HepG2 (cell line): ENCODE results near the gene SLC29A1. TPM values are rescaled to one million over a fixed set of nuclear protein-coding genes. Genes with fewer than 3 reads are reported as not detected.
A peak's percentile ranks its signal among the peaks of the same experiment; 100 is the strongest.

Experiments
- ELF4 ChIP-seq: sonication (generic); formaldehyde crosslinking; IDR thresholded peaks from 2 replicates; pipeline ENCODE4 v1.5.0; 2020; ENCODE audit warnings: missing genetic modification reagents, mild to moderate bottlenecking, moderate library complexity, borderline replicate concordance
- HCFC1 ChIP-seq: fragments of 150-350 bp; IDR thresholded peaks from 2 replicates; pipeline ENCODE4 v1.6.1; 2014; ENCODE audit warnings: low read depth, low read length
- JUNB ChIP-seq: sonication (generic); formaldehyde crosslinking; IDR thresholded peaks from 2 replicates; pipeline ENCODE4 v1.8.0; 2022; ENCODE audit warnings: missing genetic modification reagents, mild to moderate bottlenecking, borderline replicate concordance
- JUND ChIP-seq: sonication (generic); formaldehyde crosslinking; IDR thresholded peaks from 2 replicates; pipeline ENCODE4 v1.8.0; 2022; ENCODE audit warnings: mild to moderate bottlenecking, missing genetic modification reagents
- KLF15 ChIP-seq: sonication (generic); formaldehyde crosslinking; IDR thresholded peaks from 2 replicates; pipeline ENCODE4 v1.8.1; 2023; ENCODE audit warnings: borderline replicate concordance, mild to moderate bottlenecking, inconsistent platforms, missing genetic modification reagents, mixed read lengths
- MED13 ChIP-seq: sonication (generic); formaldehyde crosslinking; IDR thresholded peaks from 2 replicates; pipeline ENCODE4 v1.5.0; 2020; ENCODE audit warnings: missing genetic modification reagents
- MIXL1 ChIP-seq: IDR thresholded peaks from 2 replicates; pipeline ENCODE4 v1.6.1; 2016
- MXD3 ChIP-seq: IDR thresholded peaks from 2 replicates; pipeline ENCODE4 v1.6.1; 2016; ENCODE audit warnings: mild to moderate bottlenecking, missing biosample characterization, missing genetic modification reagents
- NFE2 ChIP-seq: sonication (generic); formaldehyde crosslinking; IDR thresholded peaks from 2 replicates; pipeline ENCODE4 v1.4.0; 2020; ENCODE audit warnings: missing genetic modification reagents
- RAD21 ChIP-seq: fragments of 450-650 bp; formaldehyde crosslinking; IDR thresholded peaks from 2 replicates; pipeline ENCODE4 v1.5.0; 2020; ENCODE audit warnings: mild to moderate bottlenecking
- SIX4 ChIP-seq: sonication (generic); formaldehyde crosslinking; IDR thresholded peaks from 2 replicates; pipeline ENCODE4 v1.4.0; 2020; ENCODE audit warnings: missing genetic modification reagents
- ZBTB21 ChIP-seq: sonication (generic); formaldehyde crosslinking; IDR thresholded peaks from 2 replicates; pipeline ENCODE4 v1.4.0; 2020; ENCODE audit warnings: missing genetic modification reagents
- ZNF224 ChIP-seq: sonication (generic); formaldehyde crosslinking; IDR thresholded peaks from 2 replicates; pipeline ENCODE4 v1.5.0; 2020; ENCODE audit warnings: mild to moderate bottlenecking, missing genetic modification reagents
- ZNF350 ChIP-seq: sonication (generic); formaldehyde crosslinking; IDR thresholded peaks from 2 replicates; pipeline ENCODE4 v1.4.0; 2020; ENCODE audit warnings: mild to moderate bottlenecking, low read depth, missing genetic modification reagents, borderline replicate concordance
- ZNF556 ChIP-seq: sonication (generic); formaldehyde crosslinking; IDR thresholded peaks from 2 replicates; pipeline ENCODE4 v1.4.0; 2020; ENCODE audit warnings: mild to moderate bottlenecking, missing genetic modification reagents, borderline replicate concordance
- ZSCAN29 ChIP-seq: sonication (generic); formaldehyde crosslinking; conservative IDR thresholded peaks from 2 replicates; pipeline ENCODE4 v1.4.0; 2020; ENCODE audit warnings: mild to moderate bottlenecking, missing genetic modification reagents
- ZSCAN31 ChIP-seq: sonication (generic); formaldehyde crosslinking; IDR thresholded peaks from 2 replicates; pipeline ENCODE4 v1.5.0; 2020; ENCODE audit warnings: low read depth, mild to moderate bottlenecking, missing genetic modification reagents
- polyA plus RNA-seq, 8 experiments: library from polyadenylated mRNA; depleted of rRNA in 3 of 8; stranded (reverse) in 7 of 8; unstranded in 1 of 8; fragments of >200 nt; fragmentation: Illumina TruSeq in 4 of 8; extraction: Trizol in 4 of 8; gene quantifications; 2 replicates each; pipeline versions ENCODE4 v1.2.1 to v1.2.3, GENCODE V29; 2011 to 2016; ENCODE audit warnings: low read depth in 4 of 8, missing spikeins in 1 of 8, mixed read lengths in 1 of 8; ENCODE audit not compliant: insufficient read depth in 1 of 8
- total RNA-seq, 5 experiments: library from RNA; depleted of rRNA; stranded (reverse); fragments of >200 nt; fragmentation: Illumina TruSeq; extraction: Trizol; gene quantifications; 2 replicates each; pipeline ENCODE4 v1.2.3, GENCODE V29; 2016; ENCODE audit warnings: low read depth in 1 of 5
- TF ChIP-seq, protein P1 (sequence below): sonication (generic); formaldehyde crosslinking; IDR thresholded peaks from 2 replicates; pipeline ENCODE4 v1.4.0; 2020; ENCODE audit warnings: missing genetic modification reagents
- TF ChIP-seq, protein P2 (sequence below): sonication (generic); formaldehyde crosslinking; IDR thresholded peaks from 2 replicates; pipeline ENCODE4 v1.4.0; 2020; ENCODE audit warnings: low read depth, mild to moderate bottlenecking, missing genetic modification reagents

SLC29A1 gene
- total and polyA plus RNA-seq, 2 of the 13 experiments (the other 11 are each of a cell fraction or from before 2014, with no cell fraction given): 43.2 to 106 TPM

- no peak for TF ChIP-seq KLF15 (CRISPR knock-in tag)
- no peak for TF ChIP-seq HCFC1
- TF ChIP-seq, protein P1, sequence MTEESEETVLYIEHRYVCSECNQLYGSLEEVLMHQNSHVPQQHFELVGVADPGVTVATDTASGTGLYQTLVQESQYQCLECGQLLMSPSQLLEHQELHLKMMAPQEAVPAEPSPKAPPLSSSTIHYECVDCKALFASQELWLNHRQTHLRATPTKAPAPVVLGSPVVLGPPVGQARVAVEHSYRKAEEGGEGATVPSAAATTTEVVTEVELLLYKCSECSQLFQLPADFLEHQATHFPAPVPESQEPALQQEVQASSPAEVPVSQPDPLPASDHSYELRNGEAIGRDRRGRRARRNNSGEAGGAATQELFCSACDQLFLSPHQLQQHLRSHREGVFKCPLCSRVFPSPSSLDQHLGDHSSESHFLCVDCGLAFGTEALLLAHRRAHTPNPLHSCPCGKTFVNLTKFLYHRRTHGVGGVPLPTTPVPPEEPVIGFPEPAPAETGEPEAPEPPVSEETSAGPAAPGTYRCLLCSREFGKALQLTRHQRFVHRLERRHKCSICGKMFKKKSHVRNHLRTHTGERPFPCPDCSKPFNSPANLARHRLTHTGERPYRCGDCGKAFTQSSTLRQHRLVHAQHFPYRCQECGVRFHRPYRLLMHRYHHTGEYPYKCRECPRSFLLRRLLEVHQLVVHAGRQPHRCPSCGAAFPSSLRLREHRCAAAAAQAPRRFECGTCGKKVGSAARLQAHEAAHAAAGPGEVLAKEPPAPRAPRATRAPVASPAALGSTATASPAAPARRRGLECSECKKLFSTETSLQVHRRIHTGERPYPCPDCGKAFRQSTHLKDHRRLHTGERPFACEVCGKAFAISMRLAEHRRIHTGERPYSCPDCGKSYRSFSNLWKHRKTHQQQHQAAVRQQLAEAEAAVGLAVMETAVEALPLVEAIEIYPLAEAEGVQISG (CRISPR knock-in tag): no peak
- TF ChIP-seq JUND (CRISPR knock-in tag): no peak
- TF ChIP-seq ZSCAN31 (CRISPR knock-in tag): peak; percentile 62
- TF ChIP-seq JUNB (CRISPR knock-in tag): no peak
- TF ChIP-seq, protein P2, sequence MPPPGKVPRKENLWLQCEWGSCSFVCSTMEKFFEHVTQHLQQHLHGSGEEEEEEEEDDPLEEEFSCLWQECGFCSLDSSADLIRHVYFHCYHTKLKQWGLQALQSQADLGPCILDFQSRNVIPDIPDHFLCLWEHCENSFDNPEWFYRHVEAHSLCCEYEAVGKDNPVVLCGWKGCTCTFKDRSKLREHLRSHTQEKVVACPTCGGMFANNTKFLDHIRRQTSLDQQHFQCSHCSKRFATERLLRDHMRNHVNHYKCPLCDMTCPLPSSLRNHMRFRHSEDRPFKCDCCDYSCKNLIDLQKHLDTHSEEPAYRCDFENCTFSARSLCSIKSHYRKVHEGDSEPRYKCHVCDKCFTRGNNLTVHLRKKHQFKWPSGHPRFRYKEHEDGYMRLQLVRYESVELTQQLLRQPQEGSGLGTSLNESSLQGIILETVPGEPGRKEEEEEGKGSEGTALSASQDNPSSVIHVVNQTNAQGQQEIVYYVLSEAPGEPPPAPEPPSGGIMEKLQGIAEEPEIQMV (CRISPR knock-in tag): peak; percentile 46; the same call in 1 of the 2 replicates
- TF ChIP-seq MXD3: peak; percentile 56; the same call in 1 of the 2 replicates
- peak; percentile 56 for TF ChIP-seq RAD21 (CRISPR knock-in tag)
- TF ChIP-seq ZNF224 (CRISPR knock-in tag): peak; percentile 95
- TF ChIP-seq ZNF556 (CRISPR knock-in tag): peak; percentile 89; the same call in 1 of the 2 replicates
- TF ChIP-seq MED13 (CRISPR knock-in tag): no peak
- no peak for TF ChIP-seq MIXL1
- TF ChIP-seq ZSCAN29: peak; percentile 84
- TF ChIP-seq NFE2: no peak
- peak; percentile 67 for TF ChIP-seq ZNF350
- TF ChIP-seq ELF4 (CRISPR knock-in tag): no peak
- no peak for TF ChIP-seq SIX4 (CRISPR knock-in tag)
- TF ChIP-seq ZBTB21 (CRISPR knock-in tag): no peak
Observed at GRCh38 chr6:44219053-44219814, 4.2 kb upstream of the SLC29A1 start (continued).
